Loucy (cell line): Measurements from ENCODE around the gene MUCL3.

Source experiments
- EZH2phosphoT487 ChIP-seq: fragments of 200-600 bp; IDR thresholded peaks from 2 replicates; pipeline ENCODE4 v1.6.1; 2018; ENCODE audit warnings: antibody characterized with exemption, mild to moderate bottlenecking, moderate library complexity, borderline replicate concordance
- TF ChIP-seq, protein P1 (sequence below): fragments of 200-600 bp; sonication (generic); conservative IDR thresholded peaks from 2 replicates; pipeline ENCODE4 v1.5.1; 2014; ENCODE audit warnings: mild to moderate bottlenecking, antibody characterized with exemption, low read length

DNA sequence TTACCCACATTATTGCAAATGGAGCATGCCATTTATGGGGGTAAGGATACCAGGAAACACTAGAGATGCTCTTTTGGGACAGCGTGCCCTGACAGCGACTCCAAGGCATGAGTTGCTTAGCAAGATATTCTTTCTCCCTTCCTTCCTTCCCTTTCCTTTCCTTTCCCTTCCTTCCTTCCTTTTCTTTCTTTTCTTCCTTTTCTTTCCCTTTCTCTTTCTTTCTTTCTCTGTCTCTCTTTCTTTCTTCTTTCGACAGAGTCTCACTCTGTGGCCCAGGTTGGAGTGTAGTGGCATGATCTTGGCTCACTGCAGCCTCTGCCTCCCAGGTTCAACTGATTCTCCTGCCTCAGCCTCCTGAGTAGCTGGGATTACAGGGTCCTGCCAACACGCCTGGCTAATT lies 3.3 kb downstream of the MUCL3 start:
- TF ChIP-seq, protein P1, sequence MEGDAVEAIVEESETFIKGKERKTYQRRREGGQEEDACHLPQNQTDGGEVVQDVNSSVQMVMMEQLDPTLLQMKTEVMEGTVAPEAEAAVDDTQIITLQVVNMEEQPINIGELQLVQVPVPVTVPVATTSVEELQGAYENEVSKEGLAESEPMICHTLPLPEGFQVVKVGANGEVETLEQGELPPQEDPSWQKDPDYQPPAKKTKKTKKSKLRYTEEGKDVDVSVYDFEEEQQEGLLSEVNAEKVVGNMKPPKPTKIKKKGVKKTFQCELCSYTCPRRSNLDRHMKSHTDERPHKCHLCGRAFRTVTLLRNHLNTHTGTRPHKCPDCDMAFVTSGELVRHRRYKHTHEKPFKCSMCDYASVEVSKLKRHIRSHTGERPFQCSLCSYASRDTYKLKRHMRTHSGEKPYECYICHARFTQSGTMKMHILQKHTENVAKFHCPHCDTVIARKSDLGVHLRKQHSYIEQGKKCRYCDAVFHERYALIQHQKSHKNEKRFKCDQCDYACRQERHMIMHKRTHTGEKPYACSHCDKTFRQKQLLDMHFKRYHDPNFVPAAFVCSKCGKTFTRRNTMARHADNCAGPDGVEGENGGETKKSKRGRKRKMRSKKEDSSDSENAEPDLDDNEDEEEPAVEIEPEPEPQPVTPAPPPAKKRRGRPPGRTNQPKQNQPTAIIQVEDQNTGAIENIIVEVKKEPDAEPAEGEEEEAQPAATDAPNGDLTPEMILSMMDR, result no peak
- TF ChIP-seq EZH2phosphoT487, result no peak
